Astrocyte (in vitro differentiated cells and primary cell): Measurements from ENCODE around the gene C2orf80.

Experiments
- EZH2 ChIP-seq: IDR thresholded peaks from 2 replicates; pipeline ENCODE4 v1.6.1; 2012; ENCODE audit warnings: mild to moderate bottlenecking, low read length, inconsistent platforms; ENCODE audit not compliant: insufficient read depth
- TF ChIP-seq, protein P1 (sequence below): IDR thresholded peaks from 2 replicates; pipeline ENCODE4 v1.5.1; 2011; ENCODE audit warnings: low read depth, mild to moderate bottlenecking, inconsistent platforms, low read length, moderate library complexity; ENCODE audit not compliant: insufficient read depth

DNA sequence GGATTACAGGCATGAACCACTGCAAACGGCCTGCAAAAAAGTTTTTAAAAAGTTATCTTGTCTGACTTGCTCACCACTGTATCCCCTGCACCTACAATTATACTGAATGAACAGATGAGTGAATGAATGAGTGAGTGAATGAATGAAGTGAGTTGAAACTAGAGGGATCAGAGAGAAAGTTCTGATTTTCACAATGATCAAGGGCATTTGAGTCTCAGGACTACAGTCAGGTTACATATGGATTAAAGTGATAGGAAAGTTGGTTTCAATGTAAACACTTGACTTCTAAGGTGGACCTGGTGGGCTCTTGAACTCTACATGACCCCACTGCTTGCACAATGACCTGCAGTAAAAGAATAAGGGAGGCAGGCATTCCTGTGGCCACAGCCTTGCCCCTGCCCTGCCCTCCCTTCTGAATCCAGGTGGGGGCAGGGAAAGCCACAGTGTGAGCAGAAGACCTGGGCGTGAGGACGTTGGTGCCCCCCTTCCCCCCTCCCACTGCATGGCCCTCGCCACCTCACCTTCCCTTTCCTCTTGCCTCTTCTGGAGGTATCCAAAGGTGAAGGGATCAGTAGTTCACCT, 10.7 kb downstream of the C2orf80 start:
- TF ChIP-seq, protein P1, sequence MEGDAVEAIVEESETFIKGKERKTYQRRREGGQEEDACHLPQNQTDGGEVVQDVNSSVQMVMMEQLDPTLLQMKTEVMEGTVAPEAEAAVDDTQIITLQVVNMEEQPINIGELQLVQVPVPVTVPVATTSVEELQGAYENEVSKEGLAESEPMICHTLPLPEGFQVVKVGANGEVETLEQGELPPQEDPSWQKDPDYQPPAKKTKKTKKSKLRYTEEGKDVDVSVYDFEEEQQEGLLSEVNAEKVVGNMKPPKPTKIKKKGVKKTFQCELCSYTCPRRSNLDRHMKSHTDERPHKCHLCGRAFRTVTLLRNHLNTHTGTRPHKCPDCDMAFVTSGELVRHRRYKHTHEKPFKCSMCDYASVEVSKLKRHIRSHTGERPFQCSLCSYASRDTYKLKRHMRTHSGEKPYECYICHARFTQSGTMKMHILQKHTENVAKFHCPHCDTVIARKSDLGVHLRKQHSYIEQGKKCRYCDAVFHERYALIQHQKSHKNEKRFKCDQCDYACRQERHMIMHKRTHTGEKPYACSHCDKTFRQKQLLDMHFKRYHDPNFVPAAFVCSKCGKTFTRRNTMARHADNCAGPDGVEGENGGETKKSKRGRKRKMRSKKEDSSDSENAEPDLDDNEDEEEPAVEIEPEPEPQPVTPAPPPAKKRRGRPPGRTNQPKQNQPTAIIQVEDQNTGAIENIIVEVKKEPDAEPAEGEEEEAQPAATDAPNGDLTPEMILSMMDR: no peak
- no peak for TF ChIP-seq EZH2
